GDM1 (cell line): ENCODE measurements around the gene STIL.
"Not testable (repeated sequence)": the region's sequence is repeated elsewhere in the genome, so short reads cannot be mapped to it uniquely, and the experiment has no call there.

Source experiments
- DNase-seq: peaks from one replicate; lab custom pipeline; 2025; lab: John Stamatoyannopoulos, UW

STIL gene

GRCh38 chr1:47219590-47220220, 94.2 kb downstream of the STIL start:
- DNase-seq, result no peak

DNA sequence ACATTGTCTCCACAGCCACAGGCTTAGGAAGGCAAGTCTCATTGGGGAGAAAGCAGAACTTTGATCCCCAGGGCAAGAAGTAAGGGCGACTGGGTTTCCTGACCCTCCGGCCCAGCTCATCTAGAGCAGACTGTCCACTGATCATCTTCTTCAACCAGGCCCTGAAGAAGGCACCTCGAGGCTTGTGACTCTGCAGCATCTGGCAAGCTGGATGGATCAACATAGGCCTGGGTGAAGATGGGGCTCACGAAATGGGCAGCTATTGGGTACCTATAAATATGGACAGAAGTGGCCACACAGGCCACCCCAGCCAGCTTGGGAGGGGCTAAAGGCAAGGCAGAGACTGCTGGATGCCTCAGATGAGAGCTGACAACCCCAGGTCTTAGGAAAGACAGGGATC, 94.9 kb downstream of the STIL start:
- no peak for DNase-seq

DNA sequence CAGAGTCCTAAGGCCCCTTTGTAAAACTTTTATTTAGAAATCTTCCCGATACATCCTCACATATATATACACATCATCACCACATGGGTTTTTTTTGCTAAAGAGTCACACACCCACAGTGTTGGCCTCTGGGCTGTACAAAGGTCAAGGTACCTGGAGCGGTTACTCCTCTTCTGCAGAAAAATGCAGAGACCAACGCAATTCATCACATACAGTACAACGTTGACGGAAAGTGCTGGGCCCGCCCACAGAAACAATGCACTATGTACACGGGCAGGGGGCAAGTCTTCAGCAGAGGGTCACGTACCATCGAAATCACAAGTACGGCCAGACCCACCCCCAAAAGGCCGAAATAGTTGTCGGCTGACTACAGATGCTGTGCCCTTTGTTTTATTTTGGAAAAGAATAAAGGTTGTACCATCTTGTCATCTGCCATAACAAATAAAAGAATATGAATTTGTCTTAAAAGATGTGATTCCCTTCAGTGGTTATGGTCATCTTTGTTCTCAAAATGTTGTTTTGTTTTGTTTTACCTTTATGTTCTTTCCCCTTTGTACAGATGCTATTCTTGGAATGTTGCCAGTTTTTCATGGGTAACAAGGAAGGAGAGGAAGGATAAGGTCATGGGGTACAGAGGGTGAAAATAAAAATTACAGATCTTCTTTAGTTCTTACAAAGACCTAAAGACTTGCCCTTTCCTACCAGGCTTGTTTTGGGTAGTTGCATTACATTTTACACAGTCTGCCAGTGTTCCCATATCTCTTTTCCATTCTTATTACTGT, 97.5 kb downstream of the STIL start:
- no peak for DNase-seq

GRCh38 chr1:47215713-47216112, 98.2 kb downstream of the STIL start:
- no peak for DNase-seq

- DNase-seq, result no peak
Observed at GRCh38 chr1:47214549-47214948, 99.4 kb downstream of the STIL start.

DNA sequence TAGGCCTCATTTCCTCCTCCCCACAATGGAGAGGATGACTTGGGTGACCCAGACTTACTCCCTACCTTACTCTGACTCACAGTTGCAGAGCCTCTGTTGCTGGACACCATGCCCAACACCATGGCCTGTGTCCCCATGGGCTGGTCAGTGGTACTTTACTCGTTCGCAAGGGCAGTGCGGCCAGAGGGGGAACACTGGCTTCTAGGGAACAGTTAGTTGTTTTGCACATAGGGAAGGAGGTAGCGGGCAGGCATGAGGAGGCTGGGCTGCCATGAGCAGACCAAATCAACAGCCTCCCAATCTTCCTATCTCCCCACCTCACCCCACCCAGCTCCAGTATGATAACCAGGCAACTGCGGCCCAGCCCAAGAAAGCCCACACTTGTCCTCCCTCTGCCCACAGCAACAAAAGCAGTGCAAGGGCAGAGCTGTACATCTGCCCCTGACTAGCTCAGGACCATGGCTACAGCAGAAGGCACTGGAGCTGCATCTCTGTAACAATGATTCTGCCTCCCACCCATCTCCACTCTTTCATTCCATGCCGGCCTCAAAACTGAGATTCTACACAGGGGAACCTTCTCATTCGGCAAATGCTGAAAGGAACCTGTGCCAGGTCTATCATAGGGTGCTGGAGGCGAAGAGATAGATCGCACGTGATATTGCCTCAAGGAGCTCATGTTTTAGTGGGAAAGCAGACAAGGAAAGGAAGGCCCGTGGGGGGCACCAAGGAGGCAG, 100.5 kb downstream of the STIL start:
- DNase-seq, result no peak

GRCh38 chr1:47212636-47213229, 101.2 kb downstream of the STIL start:
- DNase-seq, result no peak

DNA sequence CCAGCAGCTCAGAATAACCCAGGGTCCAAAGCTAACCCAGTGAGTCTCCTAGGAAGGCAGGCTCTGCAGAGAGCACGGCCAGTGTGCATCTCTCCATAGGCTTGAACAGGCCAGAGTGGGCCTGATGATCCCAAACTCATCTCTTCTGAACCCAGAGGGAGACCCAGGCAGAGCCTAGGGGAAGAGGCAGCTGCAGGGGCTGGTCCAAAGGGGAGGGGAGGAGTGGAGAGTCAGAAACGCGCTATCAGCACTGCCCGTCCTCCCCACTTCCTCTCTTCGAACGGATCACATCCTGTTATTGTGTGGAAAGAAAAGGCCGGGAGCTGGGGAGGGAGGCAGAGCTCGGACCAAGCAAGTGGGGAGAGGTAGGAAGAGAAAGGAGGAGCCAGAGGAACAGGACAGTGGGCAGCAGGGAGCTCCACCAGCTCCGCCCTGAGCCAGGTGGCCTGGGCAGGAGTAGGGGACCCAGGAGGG, 102.1 kb downstream of the STIL start:
- peak; percentile 81 for DNase-seq

GRCh38 chr1:47210666-47211065, 103.3 kb downstream of the STIL start:
- DNase-seq, result no peak

DNA sequence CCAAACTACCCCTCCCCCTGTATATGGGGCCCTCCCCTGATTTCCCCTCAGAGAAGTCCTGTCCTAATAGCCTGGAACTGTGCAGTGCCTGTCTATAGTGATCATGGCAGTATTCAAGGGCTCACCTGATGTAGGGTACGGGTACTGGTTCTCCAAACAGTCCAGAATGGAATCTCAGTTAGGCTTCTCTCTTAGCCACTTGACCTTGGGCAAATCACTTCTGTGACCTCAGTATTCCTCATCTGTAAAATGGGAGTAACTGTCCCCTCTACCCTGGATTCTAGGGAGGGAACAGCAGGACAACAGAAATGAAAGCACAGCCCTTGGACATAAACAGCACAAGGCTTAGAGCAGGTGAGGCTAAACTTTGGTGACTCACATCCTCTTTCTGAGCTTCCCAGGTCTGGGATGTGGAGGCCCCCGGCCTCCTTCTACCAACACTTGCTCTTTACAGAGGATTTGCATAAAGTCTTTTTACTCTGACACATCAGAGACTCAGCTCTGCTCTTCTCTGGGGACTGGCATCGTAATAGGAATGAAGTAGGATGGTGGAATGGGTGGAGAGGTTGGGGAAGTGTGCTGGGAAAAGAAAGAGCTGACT, 104.1 kb downstream of the STIL start:
- DNase-seq, result no peak

DNA sequence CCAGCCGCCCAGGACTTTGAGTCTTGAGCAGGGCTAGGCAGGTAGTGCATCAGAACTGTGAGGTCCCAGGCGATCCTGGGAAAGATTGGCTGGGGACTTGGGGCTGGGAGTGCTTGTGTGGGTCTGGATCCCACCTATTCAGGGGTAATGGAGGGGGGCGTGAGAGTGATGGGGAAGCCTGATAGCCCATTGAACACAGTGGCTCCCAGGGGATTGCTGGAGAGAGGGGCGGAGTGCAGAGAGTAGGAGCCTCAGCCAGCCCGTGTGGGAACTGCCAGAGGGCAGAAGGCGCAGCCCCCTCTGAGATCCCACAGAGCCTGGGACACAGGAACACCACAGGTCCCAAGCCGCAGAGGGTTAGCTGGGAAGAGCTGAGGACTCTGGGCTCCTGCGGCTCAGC, 104.9 kb downstream of the STIL start:
- no peak for DNase-seq

DNA sequence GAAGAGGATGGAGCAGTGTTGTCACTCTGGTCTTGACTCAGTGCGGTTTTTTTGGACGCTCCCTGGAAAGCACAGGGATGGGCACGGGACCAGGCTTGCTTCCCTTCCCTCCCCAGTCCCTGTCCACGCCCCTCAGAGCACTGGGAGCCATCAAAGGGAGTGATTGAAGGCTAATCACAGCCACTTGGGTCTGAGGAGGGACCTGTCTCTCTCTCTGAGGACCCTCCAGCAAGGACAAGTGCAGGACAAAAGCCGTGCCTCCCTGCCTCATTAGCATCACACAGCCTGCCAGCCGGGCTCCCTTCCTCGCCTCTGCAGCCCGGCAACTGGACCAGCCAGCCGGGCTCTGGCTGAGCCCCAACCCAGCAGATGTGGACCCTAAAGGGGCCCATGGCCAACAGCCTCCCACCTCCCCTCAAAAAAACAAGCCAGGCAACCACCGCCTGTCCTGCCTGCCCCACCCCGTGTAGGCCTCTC, 105.5 kb downstream of the STIL start:
- no peak for DNase-seq

- DNase-seq, result no peak
Observed at GRCh38 chr1:47207803-47208373, 106.1 kb downstream of the STIL start.

DNA sequence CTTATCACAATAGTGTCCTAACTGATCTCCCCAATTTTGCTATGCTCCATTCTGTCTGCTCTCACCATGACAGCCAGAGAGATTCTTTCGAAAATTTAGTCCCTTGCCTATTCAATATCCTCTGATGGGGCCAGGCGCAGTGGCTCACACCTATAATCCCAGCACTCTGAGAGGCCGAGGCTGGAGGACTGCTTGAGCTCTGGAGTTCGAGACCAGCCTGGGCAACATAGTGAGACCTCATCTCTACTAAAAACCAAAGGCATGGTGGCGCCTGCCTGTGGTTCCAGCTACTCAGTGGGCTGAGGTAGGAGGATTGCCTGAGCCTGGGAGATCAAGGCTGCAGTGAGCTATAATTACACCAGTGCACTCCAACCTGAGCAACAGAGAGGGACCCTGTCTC, 108.0 kb downstream of the STIL start:
- DNase-seq, result no peak

GRCh38 chr1:47203504-47203903, 110.4 kb downstream of the STIL start:
- not testable (repeated sequence) for DNase-seq

DNA sequence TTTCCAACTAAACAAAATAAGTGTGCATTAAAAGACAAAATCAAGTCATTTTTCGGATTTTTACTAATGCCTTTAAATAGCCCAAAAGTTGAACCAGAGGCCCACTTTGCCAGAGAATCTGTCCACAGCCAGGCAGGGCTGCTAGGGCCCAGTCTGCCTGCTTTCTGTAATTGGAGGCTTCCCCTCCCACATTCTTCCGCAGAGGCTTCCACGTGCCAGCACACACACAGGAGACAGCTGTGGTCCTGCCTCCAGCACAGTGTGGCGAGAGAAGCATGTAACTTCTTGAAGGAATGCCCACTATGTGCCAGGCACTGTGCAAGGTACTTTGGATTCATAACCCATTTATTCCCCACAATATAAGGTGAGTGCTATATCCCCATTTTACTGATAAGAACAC, 112.8 kb downstream of the STIL start:
- DNase-seq, result no peak
